ENCODE results near the gene SMIM27.

DNA sequence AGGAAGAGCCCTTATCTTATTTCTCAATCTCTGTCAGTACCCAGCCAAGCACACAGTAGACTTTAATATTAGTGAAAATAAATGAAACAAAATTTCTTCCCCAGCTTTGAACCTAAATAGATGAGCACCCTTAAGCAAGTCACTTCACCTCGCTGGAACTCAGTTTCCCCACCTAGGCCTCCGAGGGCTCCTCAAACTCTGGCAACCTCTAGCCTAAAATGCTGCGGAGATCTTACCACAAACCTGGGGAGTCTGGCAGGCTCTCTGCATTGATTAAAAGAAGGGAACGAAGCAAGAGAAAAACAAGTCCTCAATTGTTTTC, 26.5 kb upstream of the SMIM27 start:
- TF ChIP-seq, protein P1, sequence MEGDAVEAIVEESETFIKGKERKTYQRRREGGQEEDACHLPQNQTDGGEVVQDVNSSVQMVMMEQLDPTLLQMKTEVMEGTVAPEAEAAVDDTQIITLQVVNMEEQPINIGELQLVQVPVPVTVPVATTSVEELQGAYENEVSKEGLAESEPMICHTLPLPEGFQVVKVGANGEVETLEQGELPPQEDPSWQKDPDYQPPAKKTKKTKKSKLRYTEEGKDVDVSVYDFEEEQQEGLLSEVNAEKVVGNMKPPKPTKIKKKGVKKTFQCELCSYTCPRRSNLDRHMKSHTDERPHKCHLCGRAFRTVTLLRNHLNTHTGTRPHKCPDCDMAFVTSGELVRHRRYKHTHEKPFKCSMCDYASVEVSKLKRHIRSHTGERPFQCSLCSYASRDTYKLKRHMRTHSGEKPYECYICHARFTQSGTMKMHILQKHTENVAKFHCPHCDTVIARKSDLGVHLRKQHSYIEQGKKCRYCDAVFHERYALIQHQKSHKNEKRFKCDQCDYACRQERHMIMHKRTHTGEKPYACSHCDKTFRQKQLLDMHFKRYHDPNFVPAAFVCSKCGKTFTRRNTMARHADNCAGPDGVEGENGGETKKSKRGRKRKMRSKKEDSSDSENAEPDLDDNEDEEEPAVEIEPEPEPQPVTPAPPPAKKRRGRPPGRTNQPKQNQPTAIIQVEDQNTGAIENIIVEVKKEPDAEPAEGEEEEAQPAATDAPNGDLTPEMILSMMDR (IDR thresholded peaks at IDR 0.05; ENCODE audit: borderline replicate concordance, extremely low read depth, low read length, poor library complexity, severe bottlenecking) = no peak
- TF ChIP-seq EZH2 (IDR thresholded peaks at IDR 0.05; ENCODE audit: borderline replicate concordance, low read depth, low read length, severe bottlenecking) = no peak
